Stomach (tissue), 9 donors: Measurements from ENCODE around the gene TMPRSS4. TPM values are rescaled to one million over a fixed set of nuclear protein-coding genes. Genes with fewer than 3 reads are reported as not detected.

Experiments
- DNase-seq, 2 donors: peaks; one replicate each; pipeline versions ENCODE4 v3.0.0 to v3.0.0-alpha.2; 2013 to 2019
- H3K27ac ChIP-seq, 5 donors: fragments of 200-600 bp in 4 of 5; sonication (generic) in 4 of 5; one replicate each; pipeline ENCODE4 v1.5.1; 2013 to 2019; ENCODE audit warnings: mild to moderate bottlenecking in 1 of 5, moderate library complexity in 1 of 5
- H3K27me3 ChIP-seq, 3 donors: fragments of 200-600 bp; sonication (generic); one replicate each; pipeline ENCODE4 v1.5.1; 2017 to 2019; ENCODE audit warnings: mixed run types in 1 of 3
- H3K36me3 ChIP-seq, 4 donors: fragments of 200-600 bp; sonication (generic); 1 replicate in 3 of 4; 2 replicates in 1 of 4; pipeline ENCODE4 v1.5.1; 2016 to 2019
- H3K4me1 ChIP-seq, 4 donors: fragments of 200-600 bp; sonication (generic); one replicate each; pipeline ENCODE4 v1.5.1; 2016 to 2019
- H3K4me3 ChIP-seq, 4 donors: fragments of 200-600 bp; sonication (generic) in 3 of 4; one replicate each; pipeline ENCODE4 v1.5.1; 2016 to 2019; ENCODE audit warnings: mild to moderate bottlenecking in 1 of 4
- H3K9me3 ChIP-seq, 4 donors: fragments of 200-600 bp; sonication (generic); one replicate each; pipeline ENCODE4 v1.5.1; 2016 to 2019
- CTCF ChIP-seq, 7 experiments: fragments of 450-650 bp in 4 of 7; fragments of 200-600 bp in 3 of 7; sonication (generic) in 3 of 7; IDR thresholded peaks; one replicate each; pipeline ENCODE4 v1.5.1; 2016 to 2019; ENCODE audit warnings: antibody characterized with exemption in 7 of 7, control low read depth in 2 of 7, mild to moderate bottlenecking in 1 of 7
- EP300 ChIP-seq: sonication (generic); formaldehyde crosslinking; IDR thresholded peaks from one replicate; pipeline ENCODE4 v1.6.1; 2017; ENCODE audit warnings: antibody characterized with exemption
- POLR2A ChIP-seq, 4 donors: fragments of 450-650 bp; IDR thresholded peaks; one replicate each; pipeline ENCODE4 v1.6.1; 2016; ENCODE audit warnings: antibody characterized with exemption in 4 of 4, control low read depth in 2 of 4, mild to moderate bottlenecking in 1 of 4, moderate library complexity in 1 of 4
- POLR2AphosphoS5 ChIP-seq, 3 donors: sonication (generic); formaldehyde crosslinking; IDR thresholded peaks; one replicate each; pipeline ENCODE4 v1.6.1; 2016; ENCODE audit warnings: antibody characterized with exemption in 3 of 3
- WGBS, 5 donors: extraction: QIAGEN DNeasy Blood & Tissue Kit in 3 of 5; methylation state at CpG; one replicate each; pipeline versions ENCODE4 v1.1.5 to v1.1.7; 2013 to 2018; 5-methylcytosine and 5-hydroxymethylcytosine counted together
- intact Hi-C: fragments of 100-400 bp; cut with DNase I; formaldehyde crosslinking; loops from one replicate; pipeline ENCODE4 v1.15.1; 2023; ENCODE audit warnings: low total_unique reads
- polyA plus RNA-seq, 3 donors: library from polyadenylated mRNA; stranded (reverse); fragments of 200-250 nt; gene quantifications; one replicate each; pipeline ENCODE4 v1.2.3, GENCODE V29; 2013
- total RNA-seq, 5 donors: library from RNA; depleted of rRNA; stranded (reverse); fragments of >200 nt; gene quantifications; one replicate each; pipeline versions ENCODE4 v1.1.0 to v1.2.3, GENCODE V29; 2014 to 2016
- donor health status: healthy with polysubstance abuse.
- donor health status: Bipolar disorder and iron deficiency.
- donor health status: healthy.

Gene TMPRSS4
- total and polyA plus RNA-seq, 8 donors: 4.7 to 498 (median 18.1) TPM

- WGBS, 5 donors: 88 to 96% (median 90%) methylated on average over 6 of the region's 6 CpGs
- intact Hi-C loops: no loop called here
- Histone ChIP-seq H3K4me1 (peaks cover 6 to 19% (median 12%) of the 10 kb centered on the region in 4 donors), H3K27me3 (peaks cover 0 to 63% (median 7%) of the 10 kb centered on the region in 3 donors), H3K4me3 (no peak overlapping the region), H3K9me3 (no peaks in the 10 kb centered on the region), H3K27ac (peak overlapping the region in 2 of 5 donors; percentile 49 to 54), H3K36me3 (no peaks in the 10 kb centered on the region)
- no peak for TF ChIP-seq EP300
- no peak for TF ChIP-seq POLR2AphosphoS5 (IDR thresholded peaks at IDR 0.05)
- TF ChIP-seq POLR2A (IDR thresholded peaks at IDR 0.05): no peak
- TF ChIP-seq CTCF (IDR thresholded peaks at IDR 0.05): no peak
- no peak for DNase-seq
These were observed 69.7 kb downstream of the TMPRSS4 start for GRCh38 chr11:118146554-118146953.

- Histone ChIP-seq H3K27me3 (peaks cover 0 to 63% (median 11%) of the 10 kb centered on the region in 3 donors), H3K4me3 (no peak overlapping the region), H3K4me1 (peaks cover 11 to 28% (median 22%) of the 10 kb centered on the region in 4 donors), H3K36me3 (no peaks in the 10 kb centered on the region), H3K27ac (no peak overlapping the region), H3K9me3 (no peaks in the 10 kb centered on the region)
- TF ChIP-seq POLR2A (IDR thresholded peaks at IDR 0.05) (no peak), CTCF (IDR thresholded peaks at IDR 0.05) (no peak), EP300 (no peak), POLR2AphosphoS5 (IDR thresholded peaks at IDR 0.05) (no peak)
- intact Hi-C loops: no loop called here
- no peak for DNase-seq
- 34 to 60% (median 46%) methylated on average over 3 of the region's 3 CpGs for WGBS, 5 donors
These were observed 70.6 kb downstream of the TMPRSS4 start for GRCh38 chr11:118147502-118147901.

GRCh38 chr11:118148240-118148639, 71.4 kb downstream of the TMPRSS4 start:
- no peaks in the 10 kb centered on the region for H3K36me3 ChIP-seq
- peaks cover 2 to 63% (median 18%) of the 10 kb centered on the region in 3 donors for H3K27me3 ChIP-seq
- 82 to 92% (median 89%) methylated on average over 4 to 8 of the region's 8 CpGs for WGBS, 5 donors
- no peak for DNase-seq
- TF ChIP-seq POLR2AphosphoS5 (IDR thresholded peaks at IDR 0.05) (no peak), POLR2A (IDR thresholded peaks at IDR 0.05) (no peak)
- intact Hi-C loops: no loop called here
- H3K4me3 ChIP-seq: no peak overlapping the region
- H3K27ac ChIP-seq: no peak overlapping the region
- H3K4me1 ChIP-seq: peaks cover 18 to 36% (median 29%) of the 10 kb centered on the region in 4 donors
- H3K9me3 ChIP-seq: no peaks in the 10 kb centered on the region

GRCh38 chr11:118148856-118149255, 72.0 kb downstream of the TMPRSS4 start:
- Histone ChIP-seq H3K4me3 (no peak overlapping the region), H3K27ac (no peak overlapping the region), H3K36me3 (no peaks in the 10 kb centered on the region), H3K27me3 (peaks cover 9 to 63% (median 24%) of the 10 kb centered on the region in 3 donors), H3K9me3 (no peaks in the 10 kb centered on the region), H3K4me1 (peaks cover 20 to 41% (median 33%) of the 10 kb centered on the region in 4 donors)
- TF ChIP-seq POLR2A (IDR thresholded peaks at IDR 0.05): no peak
- TF ChIP-seq EP300: no peak
- TF ChIP-seq POLR2AphosphoS5 (IDR thresholded peaks at IDR 0.05): no peak
- no peak for TF ChIP-seq CTCF (IDR thresholded peaks at IDR 0.05)
- no peak for DNase-seq
- intact Hi-C loops: no loop called here
- 72 to 94% (median 86%) methylated on average over 2 of the region's 2 CpGs for WGBS, 5 donors

GRCh38 chr11:118149493-118149892, 72.6 kb downstream of the TMPRSS4 start:
- Histone ChIP-seq H3K9me3 (no peaks in the 10 kb centered on the region), H3K4me1 (peaks cover 20 to 41% (median 33%) of the 10 kb centered on the region in 4 donors), H3K27me3 (peaks cover 9 to 63% (median 31%) of the 10 kb centered on the region in 3 donors), H3K27ac (no peak overlapping the region), H3K36me3 (no peaks in the 10 kb centered on the region), H3K4me3 (no peak overlapping the region)
- TF ChIP-seq POLR2AphosphoS5 (IDR thresholded peaks at IDR 0.05): no peak
- TF ChIP-seq EP300: no peak
- no peak for TF ChIP-seq CTCF (IDR thresholded peaks at IDR 0.05)
- no peak for TF ChIP-seq POLR2A (IDR thresholded peaks at IDR 0.05)
- WGBS, 5 donors: 71 to 100% (median 82%) methylated on average over 1 of the region's 1 CpG
- no peak for DNase-seq
- intact Hi-C loops: no loop called here
